Activated CD8-positive, alpha-beta T cell treated with anti-CD3 and anti-CD28 coated beads for 36 hours (primary cell): ENCODE results near the gene ZNF287. TPM values are rescaled to one million over a fixed set of nuclear protein-coding genes. Genes with fewer than 3 reads are reported as not detected.

Experiments
- ATAC-seq: fragments of 200-7000 bp; cut with Tn5 transposase; one replicate; pipeline ENCODE4 v1.10.0; 2021; ENCODE audit warnings: mild to moderate bottlenecking, moderate library complexity
- CTCF ChIA-PET: fragments of 350-600 bp; sonication (Branson Sonifier 250); formaldehyde crosslinking; loops from one replicate; lab custom pipeline; 2021; ENCODE audit warnings: antibody characterized with exemption; lab: Charles Lee
- POLR2A ChIA-PET: fragments of 350-600 bp; sonication (Branson Sonifier 250); formaldehyde crosslinking; loops from one replicate; lab custom pipeline; 2021; ENCODE audit warnings: antibody characterized with exemption; lab: Charles Lee
- DNase-seq: peaks from one replicate; pipeline ENCODE4 v3.0.0-alpha.2; 2020
- H3K27ac Mint-ChIP-seq: one replicate; pipeline ENCODE4 v1.8.0; 2021; ENCODE audit warnings: mild to moderate bottlenecking, mixed read lengths
- H3K27me3 Mint-ChIP-seq: one replicate; pipeline ENCODE4 v1.8.0; 2021; ENCODE audit warnings: mixed read lengths
- H3K36me3 Mint-ChIP-seq: one replicate; pipeline ENCODE4 v1.8.0; 2021; ENCODE audit warnings: low read depth, mixed read lengths
- H3K4me1 Mint-ChIP-seq: one replicate; pipeline ENCODE4 v1.8.0; 2021; ENCODE audit warnings: low read depth, mixed read lengths
- H3K4me3 Mint-ChIP-seq: one replicate; pipeline ENCODE4 v1.8.0; 2021; ENCODE audit warnings: mild to moderate bottlenecking, moderate library complexity, mixed read lengths
- H3K9me3 Mint-ChIP-seq: one replicate; pipeline ENCODE4 v1.8.0; 2021; ENCODE audit warnings: mixed read lengths
- CTCF ChIP-seq: fragments of 200-600 bp; IDR thresholded peaks from one replicate; pipeline ENCODE4 v1.8.0; 2022; ENCODE audit warnings: antibody characterized with exemption, mild to moderate bottlenecking
- intact Hi-C: fragments of 100-400 bp; cut with micrococcal nuclease; formaldehyde crosslinking; loops from one replicate; pipeline ENCODE4 v1.10.0; 2022
- total RNA-seq, 2 experiments: library from RNA; stranded (reverse); gene quantifications; one replicate each; pipeline ENCODE4 v1.2.3, GENCODE V29; 2021

Gene ZNF287
- 1 to 10 TPM; 6.4 to 9.5 TPM for total RNA-seq

- no peak for TF ChIP-seq CTCF
- Mint-ChIP-seq H3K4me1 (peaks cover 16% of the 10 kb centered on the region), H3K9me3 (no peaks in the 10 kb centered on the region), H3K27ac (peak within 1 kb of the TSS; percentile 65), H3K27me3 (peaks cover 3% of the 10 kb centered on the region), H3K36me3 (peaks cover 9% of the 10 kb centered on the region), H3K4me3 (peak within 1 kb of the TSS; percentile 78)
- ChIA-PET CTCF (interaction anchor here (0.9 to 5.9 kb wide), 6 partner anchors 11 to 116 kb away, joined by 3 to 41 read pairs (median 8); no protein-coding TSS in a partner anchor), POLR2A (interaction anchor here (1.3 kb wide), 1 partner anchor 15 kb away, joined by 4 read pairs; no protein-coding TSS in a partner anchor)
- ATAC-seq (peak; percentile 98), DNase-seq (peak; percentile 95)
- intact Hi-C loops: no loop called here
Measured at GRCh38 chr17:16568541-16569357, at the start of gene ZNF287. TSS of gene ZNF287 (minus strand) at chr17:16569204. CDS start at chr17:16567731, 1,473 bp downstream.

- Mint-ChIP-seq H3K27ac (no peak overlapping the region), H3K27me3 (no peaks in the 10 kb centered on the region), H3K4me1 (no peaks in the 10 kb centered on the region), H3K4me3 (no peak overlapping the region), H3K36me3 (peaks cover 22% of the 10 kb centered on the region), H3K9me3 (peaks cover 43% of the 10 kb centered on the region)
- CTCF ChIA-PET: no interaction called here
- DNase-seq (no peak), ATAC-seq (no peak)
- intact Hi-C loops: no loop called here
- TF ChIP-seq CTCF: no peak
- POLR2A ChIA-PET: no interaction called here
Measured at GRCh38 chr17:16617481-16618060, 48.6 kb upstream of the ZNF287 start.

- Mint-ChIP-seq H3K9me3 (peaks cover 8% of the 10 kb centered on the region), H3K27ac (no peak overlapping the region), H3K4me1 (no peaks in the 10 kb centered on the region), H3K4me3 (no peak overlapping the region), H3K36me3 (no peaks in the 10 kb centered on the region), H3K27me3 (peaks cover 4% of the 10 kb centered on the region)
- no peak for ATAC-seq
- POLR2A ChIA-PET: interaction anchor here (0.6 kb wide), 1 partner anchor 85 kb away, joined by 4 read pairs; no protein-coding TSS in a partner anchor
- intact Hi-C loops: no loop called here
- CTCF ChIA-PET: interaction anchor here (2.5 kb wide), 1 partner anchor 10 kb away, joined by 12 read pairs; no protein-coding TSS in a partner anchor
- TF ChIP-seq CTCF: no peak
- no peak for DNase-seq
Measured at GRCh38 chr17:16599537-16599936, 30.5 kb upstream of the ZNF287 start.

GRCh38 chr17:16593356-16594102 lies 24.5 kb upstream of the ZNF287 start:
- DNase-seq (no peak), ATAC-seq (no peak)
- Mint-ChIP-seq H3K9me3 (no peaks in the 10 kb centered on the region), H3K4me1 (peaks cover 2% of the 10 kb centered on the region), H3K27me3 (peaks cover 6% of the 10 kb centered on the region), H3K4me3 (no peak overlapping the region), H3K27ac (no peak overlapping the region), H3K36me3 (no peaks in the 10 kb centered on the region)
- ChIA-PET CTCF (interaction anchor here (1.4 to 2.0 kb wide), 3 partner anchors 10 to 96 kb away, joined by 3 to 10 read pairs (median 6); partner anchors contain the start of gene CCDC144A), POLR2A (no interaction called here)
- no peak for TF ChIP-seq CTCF
- intact Hi-C loops: no loop called here
